ENCODE results near the gene HPRT1.

DNA sequence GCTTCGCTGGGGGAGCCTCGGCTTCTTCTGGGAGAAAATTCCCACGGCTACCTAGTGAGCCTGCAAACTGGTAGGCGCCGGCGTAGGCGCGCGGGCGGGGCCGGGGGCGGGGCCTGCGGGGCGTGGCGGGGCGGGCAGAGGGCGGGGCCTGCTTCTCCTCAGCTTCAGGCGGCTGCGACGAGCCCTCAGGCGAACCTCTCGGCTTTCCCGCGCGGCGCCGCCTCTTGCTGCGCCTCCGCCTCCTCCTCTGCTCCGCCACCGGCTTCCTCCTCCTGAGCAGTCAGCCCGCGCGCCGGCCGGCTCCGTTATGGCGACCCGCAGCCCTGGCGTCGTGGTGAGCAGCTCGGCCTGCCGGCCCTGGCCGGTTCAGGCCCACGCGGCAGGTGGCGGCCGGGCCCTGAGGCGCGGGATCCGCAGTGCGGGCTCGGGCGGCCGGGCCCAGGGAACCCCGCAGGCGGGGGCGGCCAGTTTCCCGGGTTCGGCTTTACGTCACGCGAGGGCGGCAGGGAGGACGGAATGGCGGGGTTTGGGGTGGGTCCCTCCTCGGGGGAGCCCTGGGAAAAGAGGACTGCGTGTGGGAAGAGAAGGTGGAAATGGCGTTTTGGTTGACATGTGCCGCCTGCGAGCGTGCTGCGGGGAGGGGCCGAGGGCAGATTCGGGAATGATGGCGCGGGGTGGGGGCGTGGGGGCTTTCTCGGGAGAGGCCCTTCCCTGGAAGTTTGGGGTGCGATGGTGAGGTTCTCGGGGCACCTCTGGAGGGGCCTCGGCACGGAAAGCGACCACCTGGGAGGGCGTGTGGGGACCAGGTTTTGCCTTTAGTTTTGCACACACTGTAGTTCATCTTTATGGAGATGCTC is at the start of gene HPRT1:
- TF ChIP-seq, protein P1, sequence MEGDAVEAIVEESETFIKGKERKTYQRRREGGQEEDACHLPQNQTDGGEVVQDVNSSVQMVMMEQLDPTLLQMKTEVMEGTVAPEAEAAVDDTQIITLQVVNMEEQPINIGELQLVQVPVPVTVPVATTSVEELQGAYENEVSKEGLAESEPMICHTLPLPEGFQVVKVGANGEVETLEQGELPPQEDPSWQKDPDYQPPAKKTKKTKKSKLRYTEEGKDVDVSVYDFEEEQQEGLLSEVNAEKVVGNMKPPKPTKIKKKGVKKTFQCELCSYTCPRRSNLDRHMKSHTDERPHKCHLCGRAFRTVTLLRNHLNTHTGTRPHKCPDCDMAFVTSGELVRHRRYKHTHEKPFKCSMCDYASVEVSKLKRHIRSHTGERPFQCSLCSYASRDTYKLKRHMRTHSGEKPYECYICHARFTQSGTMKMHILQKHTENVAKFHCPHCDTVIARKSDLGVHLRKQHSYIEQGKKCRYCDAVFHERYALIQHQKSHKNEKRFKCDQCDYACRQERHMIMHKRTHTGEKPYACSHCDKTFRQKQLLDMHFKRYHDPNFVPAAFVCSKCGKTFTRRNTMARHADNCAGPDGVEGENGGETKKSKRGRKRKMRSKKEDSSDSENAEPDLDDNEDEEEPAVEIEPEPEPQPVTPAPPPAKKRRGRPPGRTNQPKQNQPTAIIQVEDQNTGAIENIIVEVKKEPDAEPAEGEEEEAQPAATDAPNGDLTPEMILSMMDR (conservative IDR thresholded peaks at IDR 0.05; ENCODE audit: low read length): no peak
- TF ChIP-seq EZH2phosphoT487 (IDR thresholded peaks at IDR 0.05; ENCODE audit: borderline replicate concordance): no peak
